GM12878 (cell line): ENCODE data around the gene ASB2. TPM values are rescaled to one million over a fixed set of nuclear protein-coding genes. Genes with fewer than 3 reads are reported as not detected.
A peak's percentile ranks its signal among the peaks of the same experiment; 100 is the strongest.

Experiments used
- ATAC-seq: fragments of 200-7000 bp; cut with Tn5 transposase; 3 replicates; pipeline ENCODE4 v1.9.1; 2020; ENCODE audit warnings: mild to moderate bottlenecking, moderate library complexity
- BruUV-seq: library from RNA; stranded (reverse); fragments of 400-500 nt; replicated peaks from 2 replicates; lab custom pipeline; 2021; lab: Mats Ljungman, UMichigan
- CTCF ChIA-PET: fragments of 300-600 bp; sonication (Branson Sonifier 250); formaldehyde crosslinking; extraction: SDS; loops from one replicate; lab custom pipeline; 2021; ENCODE audit warnings: inconsistent platforms; lab: Yijun Ruan, JAX
- POLR2A ChIA-PET: fragments of 350-600 bp; formaldehyde crosslinking; extraction: SDS; loops from one replicate; lab custom pipeline; 2021; ENCODE audit warnings: inconsistent platforms; lab: Charles Lee
- RAD21 ChIA-PET: fragments of 300-600 bp; sonication (Branson Sonifier 250); formaldehyde crosslinking; loops from one replicate; lab custom pipeline; 2023; ENCODE audit warnings: antibody characterized with exemption; ENCODE audit not compliant: unreplicated experiment; lab: Charles Lee
- SMC1A ChIA-PET: fragments of 300-600 bp; sonication (Branson Sonifier 250); formaldehyde crosslinking; loops from one replicate; lab custom pipeline; 2023; ENCODE audit not compliant: unreplicated experiment, uncharacterized antibody; lab: Charles Lee
- DNase-seq: peaks from one replicate; pipeline ENCODE4 v3.0.0-alpha.2; 2011; ENCODE audit warnings: low read depth, low spot score
- FAIRE-seq: peaks from 3 replicates; lab custom pipeline; 2011; peaks lifted over from hg19 to GRCh38; lab: Jason Lieb, UNC
- H2AFZ ChIP-seq: 2 replicates; pipeline ENCODE4 v1.6.0; 2011; ENCODE audit warnings: low read depth, low read length, control low read depth; ENCODE audit not compliant: control insufficient read depth
- H3K27ac ChIP-seq: 2 replicates; pipeline ENCODE4 v1.5.1; 2011; ENCODE audit warnings: control low read depth; ENCODE audit not compliant: control insufficient read depth, insufficient read depth
- H3K27me3 ChIP-seq, 2 experiments: replicated peaks in 1 of 2; 2 replicates each; pipeline versions ENCODE4 v1.6.0 to v1.6.1; 2011; ENCODE audit warnings: low read length in 1 of 2; ENCODE audit not compliant: control insufficient read depth in 2 of 2, insufficient read depth in 2 of 2
- H3K36me3 ChIP-seq, 2 experiments: 2 replicates each; pipeline ENCODE4 v1.5.1; 2011; ENCODE audit warnings: low read length in 1 of 2; ENCODE audit not compliant: control insufficient read depth in 2 of 2, insufficient read depth in 2 of 2
- H3K4me1 ChIP-seq: 2 replicates; pipeline ENCODE4 v1.6.1; 2011; ENCODE audit warnings: mild to moderate bottlenecking, low read length, moderate library complexity, mixed read lengths; ENCODE audit not compliant: control insufficient read depth, insufficient read depth
- H3K4me2 ChIP-seq: 2 replicates; pipeline ENCODE4 v1.6.0; 2011; ENCODE audit warnings: control low read depth; ENCODE audit not compliant: control insufficient read depth, insufficient read depth
- H3K4me3 ChIP-seq: fragments of 200-600 bp; sonication (generic); 2 replicates; pipeline ENCODE4 v1.5.1; 2016
- H3K79me2 ChIP-seq: 2 replicates; pipeline ENCODE4 v1.6.0; 2011; ENCODE audit warnings: low read length; ENCODE audit not compliant: control insufficient read depth, insufficient read depth
- H3K9ac ChIP-seq: 2 replicates; pipeline ENCODE4 v1.8.0; 2011; ENCODE audit warnings: low read length, control low read depth, mixed read lengths; ENCODE audit not compliant: control insufficient read depth, insufficient read depth
- H3K9me3 ChIP-seq: replicated peaks from 3 replicates; pipeline ENCODE4 v1.5.1; 2011; ENCODE audit warnings: mild to moderate bottlenecking, low read length; ENCODE audit not compliant: control insufficient read depth, insufficient read depth
- H4K20me1 ChIP-seq: 2 replicates; pipeline ENCODE4 v1.6.0; 2011; ENCODE audit not compliant: control insufficient read depth, insufficient read depth
- HDGF ChIP-seq: fragments of 450-650 bp; IDR thresholded peaks from 2 replicates; pipeline ENCODE4 v1.6.1; 2016; ENCODE audit warnings: antibody characterized with exemption
- NRF1 ChIP-seq: conservative IDR thresholded peaks from 2 replicates; pipeline ENCODE4 v1.6.1; 2011; ENCODE audit warnings: mild to moderate bottlenecking, low read depth, low read length, improper control_type of control experiment
- YBX1 ChIP-seq: fragments of 450-650 bp; IDR thresholded peaks from 2 replicates; pipeline ENCODE4 v1.6.1; 2016; ENCODE audit warnings: antibody characterized with exemption
- WGBS: methylation state at CpG from one replicate; pipeline ENCODE4 v1.1.6; 2016; ENCODE audit warnings: low lambda C conversion rate; ENCODE audit not compliant: insufficient replicate concordance, insufficient coverage; ENCODE audit errors: missing lambda C conversion rate; 5-methylcytosine and 5-hydroxymethylcytosine counted together
- in situ Hi-C: fragments of 300-500 bp; cut with MboI; formaldehyde crosslinking; loops from 9 replicates; pipeline ENCODE4 v1.14.3; 2018; ENCODE audit warnings: mixed read lengths
- intact Hi-C: fragments of 100-400 bp; cut with micrococcal nuclease; formaldehyde crosslinking; loops from one replicate; pipeline ENCODE4 v1.14.2; 2022; ENCODE audit not compliant: unreplicated experiment
- polyA plus RNA-seq, 11 experiments: library from polyadenylated mRNA; depleted of rRNA in 4 of 11; unstranded in 6 of 11; stranded (reverse) in 5 of 11; fragments of >200 nt; fragmentation: Nextera tagmentation in 4 of 11; fragmentation: Illumina TruSeq in 1 of 11; extraction: Ambion mirVana in 4 of 11; extraction: Trizol in 1 of 11; gene quantifications; 1 replicate in 1 of 11; 2 replicates in 10 of 11; pipeline versions ENCODE4 v1.2.1 to v1.2.3, GENCODE V29; 2011 to 2016; ENCODE audit warnings: inconsistent platforms in 2 of 11, missing spikeins in 2 of 11, low read depth in 1 of 11
- total RNA-seq, 4 experiments: library from RNA; depleted of rRNA in 3 of 4; stranded (reverse); fragments of >200 nt in 3 of 4; fragmentation: Illumina TruSeq in 1 of 4; extraction: Trizol in 1 of 4; gene quantifications; 2 replicates each; pipeline versions ENCODE4 v1.2.1 to v1.2.3, GENCODE V29; 2013 to 2021
- TF ChIP-seq, protein P1 (sequence below): IDR thresholded peaks from 2 replicates; pipeline ENCODE4 v1.6.1; 2011; ENCODE audit warnings: borderline replicate concordance, low read depth, mild to moderate bottlenecking, moderate library complexity, low read length; ENCODE audit not compliant: insufficient read depth, poor library complexity, severe bottlenecking

ASB2 gene
- total and polyA plus RNA-seq, 10 of the 15 experiments (the other 5 are each of a cell fraction or from before 2014, with no cell fraction given), result 3.0 to 54.8 (median 33.5) TPM

DNA sequence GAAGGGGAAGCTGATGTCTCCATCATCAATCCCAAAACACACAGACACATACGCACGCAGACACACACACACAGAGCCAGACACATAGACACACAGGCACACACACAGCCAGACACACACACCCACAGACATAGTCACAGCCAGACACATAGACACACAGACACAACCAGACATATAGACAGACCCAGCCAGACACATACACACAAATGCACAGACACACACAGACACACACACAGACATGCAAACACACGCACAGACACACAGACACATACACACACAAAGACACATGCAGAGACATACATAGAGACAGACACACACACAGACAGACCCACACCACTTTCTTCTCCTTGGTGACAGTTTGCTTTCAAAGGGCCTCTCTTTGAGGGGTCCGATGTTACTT is 27.0 kb upstream of the ASB2 start:
- no peak overlapping the region for H3K4me2 ChIP-seq
- no peaks in the 10 kb centered on the region for H3K27me3 ChIP-seq
- FAIRE-seq, result no peak
- peaks cover 25% of the 10 kb centered on the region for H3K4me1 ChIP-seq
- H3K36me3 ChIP-seq, result no peaks in the 10 kb centered on the region
- in situ Hi-C loops, result loop anchor here (5.0 to 10.0 kb wide), 2 partner anchors 61 to 349 kb away; no protein-coding TSS in a partner anchor
- no peak overlapping the region for H3K4me3 ChIP-seq
- ChIA-PET SMC1A (interaction anchor here (0.9 to 3.0 kb wide), 5 partner anchors 32 to 67 kb away, joined by 3 to 24 read pairs (median 4); no protein-coding TSS in a partner anchor), RAD21 (interaction anchor here (0.6 to 9.3 kb wide), 4 partner anchors 32 to 1742 kb away, joined by 4 to 344 read pairs (median 7); no protein-coding TSS in a partner anchor), POLR2A (interaction anchor here (1.4 kb wide), 1 partner anchor 64 kb away, joined by 7 read pairs; no protein-coding TSS in a partner anchor), CTCF (interaction anchor here (0.6 to 16.9 kb wide), 12 partner anchors 11 to 806 kb away, joined by 3 to 541 read pairs (median 4); partner anchors contain the start of gene ASB2)
- H3K27ac ChIP-seq, result no peak overlapping the region
- BruUV-seq, result no TSS peak
- H2AFZ ChIP-seq, result no peak overlapping the region
- no peak for ATAC-seq
- H4K20me1 ChIP-seq, result no peaks in the 10 kb centered on the region
- WGBS, result 32% methylated on average over 4 of the region's 4 CpGs
- DNase-seq, result no peak
- H3K9ac ChIP-seq, result no peak overlapping the region
- TF ChIP-seq HDGF, result 0 out of 2 replicates have a peak, but pooled peaks have one; percentile 57
- no peak for TF ChIP-seq YBX1
- no peak for TF ChIP-seq NRF1
- TF ChIP-seq, protein P1, sequence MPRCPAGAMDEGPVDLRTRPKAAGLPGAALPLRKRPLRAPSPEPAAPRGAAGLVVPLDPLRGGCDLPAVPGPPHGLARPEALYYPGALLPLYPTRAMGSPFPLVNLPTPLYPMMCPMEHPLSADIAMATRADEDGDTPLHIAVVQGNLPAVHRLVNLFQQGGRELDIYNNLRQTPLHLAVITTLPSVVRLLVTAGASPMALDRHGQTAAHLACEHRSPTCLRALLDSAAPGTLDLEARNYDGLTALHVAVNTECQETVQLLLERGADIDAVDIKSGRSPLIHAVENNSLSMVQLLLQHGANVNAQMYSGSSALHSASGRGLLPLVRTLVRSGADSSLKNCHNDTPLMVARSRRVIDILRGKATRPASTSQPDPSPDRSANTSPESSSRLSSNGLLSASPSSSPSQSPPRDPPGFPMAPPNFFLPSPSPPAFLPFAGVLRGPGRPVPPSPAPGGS, result peak; percentile 70
- no peaks in the 10 kb centered on the region for H3K9me3 ChIP-seq
- H3K79me2 ChIP-seq, result no peaks in the 10 kb centered on the region
- intact Hi-C loops, result loop anchor here (5.0 kb wide), 1 partner anchor 46 kb away; no protein-coding TSS in a partner anchor
